GM21360 (cell line): ENCODE results near the gene TANC1.

ENCODE experiments used
- ATAC-seq: cut with Tn5 transposase; IDR thresholded peaks from one replicate; pipeline ENCODE4 v1.9.1; 2021; ENCODE audit warnings: mild to moderate bottlenecking, moderate library complexity; ENCODE audit not compliant: unreplicated experiment

TANC1 gene

DNA sequence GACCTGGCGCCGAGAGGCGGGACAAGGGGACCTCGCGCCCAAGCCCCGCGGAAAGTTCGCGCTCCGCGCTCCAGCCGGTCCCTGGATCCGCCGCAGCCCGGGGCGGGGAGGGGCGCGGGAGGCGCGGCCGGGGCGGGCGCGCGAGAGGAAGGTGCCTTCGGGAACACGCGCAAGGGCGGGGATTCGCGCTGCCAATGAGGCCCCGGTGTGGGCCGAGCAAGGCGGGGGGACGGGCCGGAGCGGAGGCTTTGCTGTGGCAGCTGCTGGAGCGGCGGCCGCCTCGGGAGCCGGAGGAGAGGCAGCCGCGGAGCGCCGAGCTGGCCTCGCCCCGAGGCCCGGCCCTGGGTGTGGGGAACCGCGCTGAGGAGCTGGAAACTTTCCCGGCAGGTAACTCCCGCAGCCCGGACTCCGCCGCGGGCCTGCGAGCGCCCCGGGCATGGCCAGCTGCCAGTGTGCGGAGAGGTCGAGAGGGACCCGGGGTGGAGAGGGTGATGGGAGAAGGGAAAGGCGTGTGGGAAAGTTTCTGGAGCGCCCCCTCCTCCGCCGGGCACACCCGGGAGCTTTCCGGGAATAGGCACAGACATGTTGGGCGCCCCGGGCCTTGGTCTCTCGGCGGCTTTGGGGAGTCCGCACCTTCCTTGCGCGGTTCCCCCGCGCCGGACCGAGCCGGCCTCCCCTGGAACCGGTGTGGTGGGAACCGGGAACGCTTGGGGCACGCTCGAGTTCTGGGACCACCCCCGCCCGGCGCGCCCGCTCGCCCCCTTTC is at the start of gene TANC1:
Gene TANC1 (plus strand): TSS at position 245 of the 766 bp plus-strand sequence. CDS start 97,271 bp downstream, outside the sequence.
- peak; percentile 88 for ATAC-seq

DNA sequence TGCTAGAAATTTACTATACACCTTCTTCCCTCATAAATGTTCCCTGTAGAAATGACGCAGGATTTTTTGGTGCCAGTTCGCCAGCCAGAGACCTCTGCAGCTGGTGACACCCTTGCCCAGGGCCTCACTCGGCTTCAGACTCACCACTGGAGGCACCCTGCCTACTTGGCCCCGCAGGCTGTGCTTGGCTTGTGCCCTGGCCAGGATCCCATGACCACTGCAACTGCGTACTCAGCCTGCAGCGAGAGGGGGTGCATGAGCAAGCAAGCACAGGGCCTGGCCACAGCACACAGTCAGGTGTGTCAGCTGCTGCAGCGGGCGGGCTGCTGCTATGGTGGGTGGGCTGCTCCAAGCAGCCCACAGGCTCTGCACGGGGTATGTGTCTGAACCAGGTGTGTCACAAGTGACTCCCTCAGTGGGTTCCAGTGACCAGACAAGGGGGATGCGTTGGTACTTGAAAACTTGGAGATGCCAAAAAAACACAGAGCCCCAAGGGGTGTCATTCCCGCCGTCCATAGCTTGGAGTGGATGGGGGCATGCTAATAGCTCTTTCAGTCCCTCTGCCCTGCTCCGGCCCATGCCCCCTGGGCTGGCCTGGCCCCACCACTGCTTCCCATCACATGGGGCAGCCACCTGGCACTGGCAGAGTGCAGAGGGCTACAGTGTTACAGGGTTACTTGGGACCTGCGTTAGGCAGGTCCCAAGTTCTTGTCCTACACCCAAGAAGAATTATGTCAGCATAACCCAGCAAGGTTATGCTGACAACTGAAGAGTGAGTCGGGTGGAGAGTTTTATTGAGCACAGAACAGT is 46.6 kb upstream of the TANC1 start:
- no peak for ATAC-seq

DNA sequence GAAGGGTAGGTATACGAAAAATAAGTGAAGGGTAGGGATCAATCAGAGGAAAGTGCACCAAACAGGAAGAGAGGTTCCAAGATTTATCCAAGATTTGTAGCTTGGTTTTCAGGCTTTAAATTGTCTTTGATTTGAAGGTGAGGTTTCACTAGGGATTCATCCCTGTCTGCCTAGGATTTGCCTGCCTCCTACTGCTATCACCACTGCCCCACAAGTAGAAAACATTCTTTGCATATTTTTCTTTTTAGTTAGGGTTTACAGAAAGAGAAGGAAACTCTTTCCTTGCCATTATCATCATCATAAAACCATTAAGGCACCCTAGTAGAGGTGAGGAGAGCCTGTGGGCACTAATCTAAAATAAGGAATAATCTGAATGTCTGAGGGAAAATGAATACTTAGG is 45.8 kb upstream of the TANC1 start:
- no peak for ATAC-seq

- no peak for ATAC-seq
These were observed 45.3 kb upstream of the TANC1 start for GRCh38 chr2:158923180-158923594.

GRCh38 chr2:158923641-158924040 is 44.8 kb upstream of the TANC1 start:
- no peak for ATAC-seq

DNA sequence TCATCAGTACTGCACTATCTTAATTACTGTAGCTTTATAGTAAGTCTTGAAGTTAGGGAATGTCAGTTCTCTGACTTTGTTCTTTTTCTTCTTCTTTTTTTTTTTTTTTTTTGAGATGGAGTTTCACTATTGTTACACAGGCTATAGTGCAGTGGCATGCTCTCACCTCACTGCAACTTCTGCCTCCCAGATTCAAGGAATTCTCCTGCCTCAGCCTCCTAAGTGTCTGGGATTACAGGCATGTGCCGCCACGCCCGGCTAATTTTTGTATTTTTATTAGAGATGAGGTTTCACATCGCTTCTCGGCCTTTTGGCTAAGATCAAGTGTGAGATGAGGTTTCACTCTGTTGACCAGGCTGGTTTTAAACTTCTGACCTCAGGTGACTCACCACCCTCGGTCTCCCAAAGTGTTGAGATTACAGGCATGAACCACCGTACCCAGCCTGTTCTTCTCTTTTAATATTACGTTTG is 41.9 kb upstream of the TANC1 start:
- peak; percentile 49 for ATAC-seq

DNA sequence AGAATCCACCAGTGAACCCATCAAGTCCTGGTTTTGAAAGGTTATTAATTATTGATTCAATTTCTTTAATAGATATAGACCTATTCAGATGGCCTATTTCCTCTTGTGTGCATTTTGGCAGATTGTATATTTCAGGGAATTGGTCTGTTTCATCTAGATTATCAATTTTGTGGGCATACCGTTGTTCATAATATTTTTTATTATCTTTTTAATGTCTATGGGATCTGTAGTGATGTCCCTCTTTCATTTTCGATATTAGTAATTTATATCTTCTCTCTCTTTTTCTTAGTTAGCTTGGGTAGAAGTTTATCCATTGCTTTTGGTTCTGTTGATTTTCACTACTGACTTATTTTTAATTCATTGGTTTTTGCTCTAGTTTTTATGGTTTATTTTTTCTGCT is 39.9 kb upstream of the TANC1 start:
- ATAC-seq, result no peak

GRCh38 chr2:158928965-158929364 is 39.5 kb upstream of the TANC1 start:
- no peak for ATAC-seq

DNA sequence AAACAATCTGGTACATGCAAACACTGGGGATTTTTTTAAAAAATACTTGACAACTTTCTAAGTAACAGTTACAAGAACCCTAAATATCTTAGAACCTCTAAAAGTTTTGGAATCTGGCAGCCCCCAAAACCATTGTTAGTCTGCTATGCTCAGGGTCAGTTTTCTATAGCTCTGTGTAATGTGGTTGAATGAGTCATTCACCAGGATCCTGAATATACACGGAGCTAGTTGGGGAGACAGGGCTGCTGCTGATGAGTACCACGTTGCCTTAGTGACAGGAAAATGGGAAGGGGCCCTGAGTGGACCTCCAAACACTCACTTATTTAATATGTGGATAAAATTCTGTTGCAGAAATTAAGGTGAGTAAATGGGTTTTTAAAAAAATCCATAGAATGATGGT is 36.9 kb upstream of the TANC1 start:
- no peak for ATAC-seq

DNA sequence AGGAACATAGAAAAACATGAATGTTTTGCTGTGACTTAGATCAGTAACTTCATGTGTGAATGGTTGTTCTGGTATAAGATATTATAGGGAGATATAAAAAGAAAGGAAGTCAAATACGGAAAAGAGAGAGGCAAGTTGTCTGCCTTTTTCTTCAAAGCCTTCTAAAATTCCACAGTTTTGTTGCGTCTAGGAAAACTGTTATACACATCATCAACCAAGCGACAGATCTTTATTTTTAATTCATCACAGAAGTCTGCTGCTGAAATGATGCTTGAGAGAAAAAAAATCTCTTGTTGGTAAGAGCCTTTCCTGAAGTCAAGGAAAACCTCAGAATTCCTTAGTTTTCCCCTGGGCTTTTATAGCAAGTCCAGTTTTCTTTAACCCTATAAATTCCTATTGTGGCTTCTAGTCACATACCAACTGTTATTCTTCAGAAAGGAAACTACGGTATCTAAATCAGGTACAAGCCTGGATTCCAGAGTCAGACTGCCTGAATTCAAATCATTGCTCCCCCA is 36.3 kb upstream of the TANC1 start:
- no peak for ATAC-seq

DNA sequence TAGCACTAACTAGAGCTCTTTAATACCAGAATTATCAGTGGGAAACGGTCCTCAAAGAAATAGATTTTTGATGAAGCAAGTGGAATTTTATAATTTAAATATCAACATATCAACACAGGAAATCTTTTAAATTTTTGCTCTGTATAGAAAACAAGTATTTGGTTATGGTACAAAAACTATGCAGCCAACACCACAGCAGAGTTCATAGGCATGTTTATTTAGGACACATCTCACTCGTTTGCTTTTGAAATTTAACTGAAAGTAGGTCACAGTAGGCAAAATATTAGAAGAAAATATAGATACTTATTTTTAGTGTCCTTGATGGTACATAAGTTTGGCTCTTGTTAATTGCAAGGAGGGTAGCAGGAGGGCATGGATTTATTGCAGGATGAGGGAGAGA is 34.3 kb upstream of the TANC1 start:
- ATAC-seq, result no peak

DNA sequence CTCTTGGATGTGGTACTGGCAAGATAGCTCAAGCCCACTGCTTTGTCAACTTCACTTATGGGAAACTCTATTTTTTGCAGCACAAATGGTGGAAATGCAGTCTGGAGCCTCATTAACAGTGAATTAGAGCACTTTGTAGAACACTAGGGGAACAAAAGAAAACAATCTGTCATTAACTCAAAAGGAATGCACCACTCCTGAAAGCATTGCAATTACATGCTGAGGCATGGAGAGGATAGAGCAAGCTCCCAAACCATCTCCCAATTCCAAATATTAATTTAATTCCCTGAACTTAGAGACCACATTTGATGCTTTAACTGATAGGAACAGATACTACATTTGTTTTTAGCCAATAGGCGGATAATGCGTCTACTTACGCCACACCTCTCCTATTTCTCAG is 32.8 kb upstream of the TANC1 start:
- no peak for ATAC-seq

GRCh38 chr2:158936978-158937377 is 31.5 kb upstream of the TANC1 start:
- ATAC-seq, result no peak

DNA sequence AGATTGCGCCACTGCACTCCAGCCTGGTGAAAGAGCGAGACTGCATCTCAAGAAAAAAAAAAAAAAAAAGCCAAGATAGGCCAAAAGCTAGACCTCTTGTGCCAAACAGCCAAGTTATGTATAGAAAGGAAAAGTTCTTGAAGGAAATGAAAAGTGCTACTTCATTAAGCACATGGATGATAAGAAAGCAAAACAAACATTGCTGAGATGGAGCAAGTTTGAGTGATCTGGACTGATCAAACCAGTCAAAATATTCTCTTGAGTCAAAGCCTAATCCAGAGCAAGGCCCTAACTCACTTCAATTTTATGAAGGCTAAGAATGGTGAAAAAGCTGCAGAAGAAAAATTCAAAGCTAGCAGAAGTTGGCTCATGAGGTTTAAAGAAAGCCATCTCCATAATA is 28.1 kb upstream of the TANC1 start:
- ATAC-seq, result no peak

GRCh38 chr2:158943973-158944372 is 24.5 kb upstream of the TANC1 start:
- ATAC-seq, result no peak

DNA sequence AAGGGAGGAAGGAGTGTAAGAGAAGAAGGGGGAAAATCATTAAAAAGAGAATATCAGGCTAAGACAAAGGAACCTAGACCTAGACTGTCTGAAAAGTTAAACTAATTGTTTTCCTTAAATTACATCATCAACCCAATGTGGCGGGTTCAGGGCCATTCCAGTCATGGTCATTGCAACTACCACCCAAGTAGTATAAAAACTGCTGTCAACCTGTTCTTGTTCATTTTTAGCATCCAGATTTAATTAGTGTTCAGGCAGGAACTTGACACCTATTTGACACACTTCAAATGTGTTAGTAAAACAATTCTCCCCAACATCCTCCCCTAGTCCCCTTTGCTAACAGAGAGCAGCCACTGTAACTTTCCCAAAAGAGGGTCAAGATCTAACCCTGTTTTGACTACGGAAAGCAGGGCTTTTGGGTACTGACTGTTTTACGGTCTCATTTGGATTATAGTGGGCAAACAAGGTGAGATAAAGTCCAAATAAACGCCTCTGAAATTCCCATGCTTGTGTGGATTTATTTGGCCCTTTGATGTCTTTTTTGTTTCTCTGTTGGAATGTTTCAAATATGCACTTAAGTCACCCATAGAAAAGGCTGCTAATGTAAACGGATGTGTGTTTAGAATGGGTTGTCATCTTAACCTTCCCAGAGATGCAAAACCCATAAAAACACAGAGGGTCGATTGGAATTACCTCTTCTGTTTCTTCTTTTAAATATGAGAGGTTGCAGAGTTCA is 19.3 kb upstream of the TANC1 start:
- ATAC-seq, result no peak

- ATAC-seq, result no peak
These were observed 15.0 kb upstream of the TANC1 start for GRCh38 chr2:158953454-158953853.

DNA sequence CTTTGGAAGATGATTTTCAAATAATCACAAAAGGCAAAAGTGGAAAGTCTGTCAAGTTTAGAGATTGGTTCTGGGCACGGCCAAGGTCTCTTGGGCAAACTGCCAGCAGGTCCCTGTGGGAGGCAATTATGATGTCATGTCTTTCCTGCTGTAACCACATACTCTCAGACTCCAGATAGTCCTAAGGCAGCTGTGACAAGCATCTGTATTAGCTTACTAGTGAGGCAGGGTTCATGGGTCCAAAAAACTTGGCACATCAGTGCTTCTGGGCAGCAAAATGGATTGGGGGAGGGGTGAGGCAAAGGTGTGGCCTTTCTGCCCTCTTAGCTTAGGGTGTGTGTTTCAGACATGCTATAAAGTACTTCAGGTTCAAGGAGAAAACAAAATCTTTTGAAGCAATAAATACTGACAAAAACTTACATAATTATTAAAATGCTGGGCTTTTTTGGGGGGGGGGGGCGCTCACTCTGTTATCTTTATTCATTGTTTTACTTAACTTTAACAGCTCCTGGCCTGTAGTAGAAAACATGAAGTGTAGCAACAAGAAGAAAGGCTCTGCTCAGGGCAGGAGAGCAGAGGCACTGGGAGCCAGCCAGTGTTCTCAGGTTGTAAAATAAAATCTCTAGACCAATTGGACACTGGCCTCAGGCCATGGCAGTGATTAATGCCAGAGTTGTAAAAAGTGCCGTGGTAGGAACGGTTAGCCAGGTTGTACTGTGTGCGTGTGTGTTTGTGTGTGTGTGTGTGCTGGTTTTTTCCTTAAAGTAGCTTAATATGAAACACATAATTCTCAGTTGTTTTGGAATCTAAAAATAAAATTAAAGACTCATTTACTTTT is 14.3 kb upstream of the TANC1 start:
- ATAC-seq, result peak; percentile 74

DNA sequence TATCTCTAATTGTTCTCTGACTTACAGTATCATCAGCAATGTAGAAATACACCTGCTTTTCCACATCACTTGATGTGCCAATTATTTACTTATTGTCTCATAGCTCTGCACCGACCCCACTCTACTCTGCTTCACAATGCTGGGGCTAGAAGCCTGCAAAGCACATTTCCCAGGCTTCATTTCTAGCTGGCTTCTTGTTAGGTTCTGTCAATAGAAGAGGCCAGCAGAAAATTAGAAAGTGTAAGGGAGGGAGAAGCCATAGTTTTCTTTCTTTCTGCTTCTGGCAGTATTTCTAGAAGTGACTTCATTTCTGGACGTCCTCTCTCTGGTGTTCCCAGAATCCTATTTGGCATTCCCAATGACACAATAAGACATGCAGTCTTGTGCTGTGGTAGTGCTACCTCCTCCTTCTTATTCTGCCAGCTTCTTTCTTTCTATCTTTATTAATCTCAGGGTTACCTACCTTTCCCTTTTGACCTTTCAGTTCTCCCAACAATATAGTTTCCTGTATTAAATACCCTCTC is 12.5 kb upstream of the TANC1 start:
- ATAC-seq, result no peak

DNA sequence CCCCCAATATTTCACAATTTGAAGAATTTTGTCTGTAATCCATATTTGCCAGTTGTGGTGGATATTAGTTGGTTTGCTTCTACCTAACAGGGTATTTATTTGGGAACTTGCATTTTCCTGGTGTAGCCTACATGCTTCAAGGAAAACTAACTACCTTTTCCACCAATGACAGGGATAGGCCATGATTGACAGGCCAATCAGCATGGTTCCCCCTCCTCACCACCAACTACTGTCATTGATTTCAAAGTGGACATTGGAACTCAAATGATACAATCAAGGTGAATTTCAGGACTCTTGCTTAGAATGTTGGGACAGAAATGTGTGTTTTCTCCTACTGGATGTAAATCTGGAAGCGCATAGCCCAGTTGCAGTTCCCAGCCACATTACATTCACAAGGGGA is 10.1 kb upstream of the TANC1 start:
- ATAC-seq, result no peak
